GM23338 (cell line): ENCODE data around the gene SLC4A2. TPM values are rescaled to one million over a fixed set of nuclear protein-coding genes. Genes with fewer than 3 reads are reported as not detected.

Experiments
- ATAC-seq: fragments of 200-7000 bp; cut with Tn5 transposase; 3 replicates; pipeline ENCODE4 v1.9.1; 2020
- DNase-seq: peaks from one replicate; pipeline ENCODE4 v3.0.0-alpha.2; 2015; ENCODE audit warnings: low spot score
- H2AFZ ChIP-seq: fragments of 200-600 bp; sonication (generic); 2 replicates; pipeline ENCODE4 v1.8.0; 2016; ENCODE audit warnings: antibody characterized with exemption, mild to moderate bottlenecking, moderate library complexity
- H3F3A ChIP-seq: fragments of 200-600 bp; sonication (generic); replicated peaks from 2 replicates; pipeline ENCODE4 v1.8.0; 2017; ENCODE audit warnings: antibody characterized with exemption, mixed run types, low read depth
- H3K27ac ChIP-seq: fragments of 200-600 bp; sonication (generic); 2 replicates; pipeline ENCODE4 v1.6.1; 2016; ENCODE audit warnings: low read depth
- H3K27me3 ChIP-seq: fragments of 200-600 bp; sonication (generic); 2 replicates; pipeline ENCODE4 v1.8.0; 2016; ENCODE audit warnings: mild to moderate bottlenecking, mixed run types, moderate library complexity; ENCODE audit not compliant: insufficient read depth
- H3K36me3 ChIP-seq: fragments of 200-600 bp; sonication (generic); 2 replicates; pipeline ENCODE4 v1.8.0; 2016; ENCODE audit warnings: mild to moderate bottlenecking; ENCODE audit not compliant: insufficient read depth
- H3K4me1 ChIP-seq: fragments of 200-600 bp; sonication (generic); 2 replicates; pipeline ENCODE4 v1.8.0; 2016; ENCODE audit warnings: mild to moderate bottlenecking, moderate library complexity; ENCODE audit not compliant: insufficient read depth
- H3K4me2 ChIP-seq: fragments of 200-600 bp; sonication (generic); 2 replicates; pipeline ENCODE4 v1.7.1; 2017; ENCODE audit warnings: mixed run types
- H3K4me3 ChIP-seq: fragments of 200-600 bp; sonication (generic); 2 replicates; pipeline ENCODE4 v1.6.1; 2016; ENCODE audit warnings: mixed run types
- H3K79me2 ChIP-seq: fragments of 200-600 bp; sonication (generic); replicated peaks from 2 replicates; pipeline ENCODE4 v1.8.0; 2017; ENCODE audit warnings: mild to moderate bottlenecking; ENCODE audit not compliant: insufficient read depth
- H3K9me2 ChIP-seq: fragments of 200-600 bp; sonication (generic); 2 replicates; pipeline ENCODE4 v1.8.0; 2017; ENCODE audit not compliant: insufficient read depth
- H4K20me1 ChIP-seq: fragments of 200-600 bp; sonication (generic); replicated peaks from 2 replicates; pipeline ENCODE4 v1.8.0; 2017; ENCODE audit warnings: mild to moderate bottlenecking; ENCODE audit not compliant: insufficient read depth
- H3K27ac Mint-ChIP-seq: 2 replicates; pipeline ENCODE4 v1.8.0; 2020; ENCODE audit warnings: inconsistent platforms, mild to moderate bottlenecking, moderate library complexity, mixed read lengths
- H3K27me3 Mint-ChIP-seq: 3 replicates; pipeline ENCODE4 v1.8.0; 2022; ENCODE audit warnings: low read depth, mild to moderate bottlenecking, moderate library complexity, mixed read lengths, inconsistent platforms; ENCODE audit not compliant: insufficient read depth, poor library complexity
- H3K36me3 Mint-ChIP-seq: 3 replicates; pipeline ENCODE4 v1.8.0; 2021; ENCODE audit warnings: low read depth, mild to moderate bottlenecking, inconsistent platforms, moderate library complexity, mixed read lengths
- H3K4me1 Mint-ChIP-seq: 3 replicates; pipeline ENCODE4 v1.8.0; 2020; ENCODE audit warnings: mild to moderate bottlenecking, inconsistent platforms, mixed read lengths
- H3K4me3 Mint-ChIP-seq: 3 replicates; pipeline ENCODE4 v1.8.0; 2021; ENCODE audit warnings: moderate library complexity, mild to moderate bottlenecking, inconsistent platforms, mixed read lengths
- H3K9me3 Mint-ChIP-seq: 3 replicates; pipeline ENCODE4 v1.8.0; 2020; ENCODE audit warnings: moderate library complexity, mild to moderate bottlenecking, inconsistent platforms, mixed read lengths
- CTCF ChIP-seq, 2 experiments: fragments of 200-600 bp in 1 of 2; sonication (generic) in 1 of 2; conservative IDR thresholded peaks; 2 replicates each; pipeline versions ENCODE4 v1.5.1 to v1.6.1; 2016 to 2017; ENCODE audit warnings: antibody characterized with exemption in 2 of 2, low read depth in 2 of 2, mild to moderate bottlenecking in 2 of 2, moderate library complexity in 1 of 2
- EZH2 ChIP-seq: fragments of 200-600 bp; sonication (generic); IDR thresholded peaks from one replicate; pipeline ENCODE4 v1.8.0; 2017; ENCODE audit warnings: antibody characterized with exemption, mild to moderate bottlenecking, low read depth; ENCODE audit not compliant: unreplicated experiment
- POLR2AphosphoS5 ChIP-seq: IDR thresholded peaks from 2 replicates; pipeline ENCODE4 v1.6.1; 2016; ENCODE audit warnings: antibody characterized with exemption, low read depth
- ZNF462 ChIP-seq: fragments of 250-450 bp; sonication (Bioruptor Pico); IDR thresholded peaks from 2 replicates; pipeline ENCODE4 v1.5.0; 2020; ENCODE audit warnings: mild to moderate bottlenecking, moderate library complexity
- polyA plus RNA-seq: library from polyadenylated mRNA; unstranded; fragments of >200 nt; fragmentation: Nextera tagmentation; extraction: Ambion mirVana; gene quantifications from 2 replicates; pipeline ENCODE4 v1.2.1, GENCODE V29; 2016
- total RNA-seq: library from RNA; depleted of rRNA; stranded (reverse); fragments of >200 nt; shearing (Covaris generic); gene quantifications from 2 replicates; pipeline ENCODE4 v1.2.3, GENCODE V29; 2014

Gene SLC4A2
- total and polyA plus RNA-seq, 2 experiments from 2014 or later = 64.8 to 106 TPM

GRCh38 chr7:151091431-151091830, 32.0 kb downstream of the SLC4A2 start:
- TF ChIP-seq EZH2 (no peak), ZNF462 (CRISPR knock-in tag) (no peak), CTCF (conservative IDR thresholded peaks at IDR 0.05; ENCODE audit: low read depth in 2 of 2) (peak; percentile 72 to 82)
- H3K4me1 ChIP-seq = peaks cover 20% of the 10 kb centered on the region
- no peaks in the 10 kb centered on the region for H3K9me2 ChIP-seq
- no peak overlapping the region for H3K27ac ChIP-seq
- H3K27ac Mint-ChIP-seq = no peak overlapping the region
- H3K27me3 ChIP-seq = peaks cover 35% of the 10 kb centered on the region
- DNase-seq = peak; percentile 84
- H3K36me3 Mint-ChIP-seq = peaks cover 17% of the 10 kb centered on the region
- H3F3A ChIP-seq = peaks cover 17% of the 10 kb centered on the region; the same call in 1 of the 2 replicates
- H4K20me1 ChIP-seq = peaks cover 80% of the 10 kb centered on the region
- peaks cover 38% of the 10 kb centered on the region for H3K4me1 Mint-ChIP-seq
- H3K9me3 Mint-ChIP-seq = no peaks in the 10 kb centered on the region; the same call in 2 of the 3 replicates
- peaks cover 36% of the 10 kb centered on the region for H3K27me3 Mint-ChIP-seq
- H3K36me3 ChIP-seq = no peaks in the 10 kb centered on the region
- H3K4me3 Mint-ChIP-seq = no peak overlapping the region; the same call in 2 of the 3 replicates
- H3K79me2 ChIP-seq = peaks cover 92% of the 10 kb centered on the region
- ATAC-seq = peak; percentile 34
- no peak overlapping the region for H3K4me2 ChIP-seq
- no peak overlapping the region for H3K4me3 ChIP-seq
- no peak overlapping the region for H2AFZ ChIP-seq

GRCh38 chr7:151091988-151092387, 32.6 kb downstream of the SLC4A2 start:
- Mint-ChIP-seq H3K27me3 (peaks cover 36% of the 10 kb centered on the region), H3K9me3 (no peaks in the 10 kb centered on the region; the same call in 2 of the 3 replicates), H3K27ac (no peak overlapping the region), H3K4me1 (peaks cover 38% of the 10 kb centered on the region), H3K4me3 (no peak overlapping the region), H3K36me3 (peaks cover 17% of the 10 kb centered on the region)
- no peak overlapping the region for H2AFZ ChIP-seq
- no peak overlapping the region for H3K4me3 ChIP-seq
- H3K36me3 ChIP-seq = no peaks in the 10 kb centered on the region
- peaks cover 20% of the 10 kb centered on the region for H3K4me1 ChIP-seq
- DNase-seq = no peak
- H3K27me3 ChIP-seq = peaks cover 32% of the 10 kb centered on the region
- no peak overlapping the region for H3K27ac ChIP-seq
- H3K79me2 ChIP-seq = peaks cover 97% of the 10 kb centered on the region
- H3K9me2 ChIP-seq = no peaks in the 10 kb centered on the region
- no peak for ATAC-seq
- H4K20me1 ChIP-seq = peaks cover 80% of the 10 kb centered on the region
- H3K4me2 ChIP-seq = no peak overlapping the region
- H3F3A ChIP-seq = peaks cover 17% of the 10 kb centered on the region; the same call in 1 of the 2 replicates
- TF ChIP-seq POLR2AphosphoS5 (no peak), ZNF462 (CRISPR knock-in tag) (no peak)
